Measurements from ENCODE around the gene PUM2. TPM values are rescaled to one million over a fixed set of nuclear protein-coding genes. Genes with fewer than 3 reads are reported as not detected.

PUM2 gene
- total RNA-seq, 1 experiment from 2014 or later: 105 TPM

DNA sequence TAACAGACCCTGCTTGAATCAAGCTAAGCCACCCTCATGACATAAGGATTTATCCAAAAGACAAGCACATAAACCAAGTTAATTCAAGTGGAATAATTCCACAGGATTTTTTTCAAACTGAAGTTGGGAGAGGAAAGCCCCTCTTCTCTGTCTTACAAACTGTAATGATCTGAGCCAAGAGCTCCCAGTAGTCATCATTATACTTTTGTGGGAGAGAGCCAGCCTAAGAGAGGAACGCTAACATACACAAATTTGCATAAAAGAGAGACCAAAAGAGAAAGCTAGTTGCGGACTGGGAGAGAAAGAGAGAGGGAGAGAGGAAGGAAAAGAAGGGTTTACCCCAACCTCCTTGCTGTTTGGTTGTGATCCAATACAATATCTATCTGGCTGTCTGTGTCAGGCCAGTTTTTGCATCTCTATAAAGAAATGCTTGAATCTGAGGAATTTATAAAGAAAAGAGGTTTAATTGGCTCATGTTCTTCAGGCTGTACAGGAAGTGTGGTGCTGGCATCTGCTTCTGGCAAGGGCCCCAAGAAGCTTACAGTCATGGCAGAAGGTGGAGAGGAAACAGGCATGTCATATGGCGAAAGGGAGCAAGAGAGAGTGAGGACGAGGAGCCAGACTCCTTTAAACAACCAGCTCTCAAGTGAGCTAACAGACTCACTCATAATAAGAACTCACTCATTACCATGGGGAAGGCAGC lies 20.8 kb upstream of the PUM2 start:
- Histone ChIP-seq H3K4me2 (ENCODE audit: low read length) (no peak overlapping the region), H4K20me1 (ENCODE audit: insufficient read depth) (no peaks in the 10 kb centered on the region), H3K9me2 (ENCODE audit: insufficient read depth) (no peaks in the 10 kb centered on the region), H3K27me3 (ENCODE audit: insufficient read depth, low read length) (no peaks in the 10 kb centered on the region), H3K79me2 (ENCODE audit: insufficient read depth, low read length) (no peaks in the 10 kb centered on the region), H3K9ac (ENCODE audit: low read length) (no peak overlapping the region), H3K9me3 (ENCODE audit: control insufficient read depth in 1 of 2, insufficient read depth in 1 of 2, low read depth in 1 of 2, low read length in 2 of 2) (no peaks in the 10 kb centered on the region), H3K4me1 (ENCODE audit: control insufficient read depth in 1 of 2, insufficient read depth in 2 of 2, low read length in 2 of 2) (no peaks in the 10 kb centered on the region), H3K36me3 (ENCODE audit: control insufficient read depth in 1 of 2, insufficient read depth in 2 of 2, low read length in 2 of 2) (no peaks in the 10 kb centered on the region), H3K27ac (ENCODE audit: low read depth, low read length) (no peak overlapping the region), H3K4me3 (replicated peaks in 1 of 2; ENCODE audit: low read depth in 1 of 2, low read length in 2 of 2) (no peak overlapping the region), H2AFZ (ENCODE audit: low read depth, low read length, poor library complexity, severe bottlenecking) (no peak overlapping the region)
- ChIA-PET POLR2A (interaction anchor here (1.6 kb wide), 1 partner anchor 75 kb away, joined by 5 read pairs; the partner anchor contains the start of gene RHOB), RAD21 (ENCODE audit: low non-redundant PET in 1 of 2, low total read pairs in 2 of 2, uncharacterized antibody in 2 of 2, unreplicated experiment in 2 of 2) (no interaction called here), CTCF (interaction anchor here (1.0 kb wide), 1 partner anchor 8 kb away, joined by 3 read pairs; no protein-coding TSS in a partner anchor)
- BruUV-seq (replicated peaks): no TSS peak
- intact Hi-C loops (cut with micrococcal nuclease): no loop called here
- no peak for ATAC-seq
- TF ChIP-seq SRF (IDR thresholded peaks at IDR 0.05; ENCODE audit: low read depth): no peak
- TF ChIP-seq, protein P1, sequence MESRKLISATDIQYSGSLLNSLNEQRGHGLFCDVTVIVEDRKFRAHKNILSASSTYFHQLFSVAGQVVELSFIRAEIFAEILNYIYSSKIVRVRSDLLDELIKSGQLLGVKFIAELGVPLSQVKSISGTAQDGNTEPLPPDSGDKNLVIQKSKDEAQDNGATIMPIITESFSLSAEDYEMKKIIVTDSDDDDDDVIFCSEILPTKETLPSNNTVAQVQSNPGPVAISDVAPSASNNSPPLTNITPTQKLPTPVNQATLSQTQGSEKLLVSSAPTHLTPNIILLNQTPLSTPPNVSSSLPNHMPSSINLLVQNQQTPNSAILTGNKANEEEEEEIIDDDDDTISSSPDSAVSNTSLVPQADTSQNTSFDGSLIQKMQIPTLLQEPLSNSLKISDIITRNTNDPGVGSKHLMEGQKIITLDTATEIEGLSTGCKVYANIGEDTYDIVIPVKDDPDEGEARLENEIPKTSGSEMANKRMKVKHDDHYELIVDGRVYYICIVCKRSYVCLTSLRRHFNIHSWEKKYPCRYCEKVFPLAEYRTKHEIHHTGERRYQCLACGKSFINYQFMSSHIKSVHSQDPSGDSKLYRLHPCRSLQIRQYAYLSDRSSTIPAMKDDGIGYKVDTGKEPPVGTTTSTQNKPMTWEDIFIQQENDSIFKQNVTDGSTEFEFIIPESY (IDR thresholded peaks at IDR 0.05; ENCODE audit: extremely low read depth, insufficient replicate concordance, low read length): no peak
- TF ChIP-seq, protein P2, sequence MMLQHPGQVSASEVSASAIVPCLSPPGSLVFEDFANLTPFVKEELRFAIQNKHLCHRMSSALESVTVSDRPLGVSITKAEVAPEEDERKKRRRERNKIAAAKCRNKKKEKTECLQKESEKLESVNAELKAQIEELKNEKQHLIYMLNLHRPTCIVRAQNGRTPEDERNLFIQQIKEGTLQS (IDR thresholded peaks at IDR 0.05): no peak
- no peak for TF ChIP-seq ZFX (IDR thresholded peaks at IDR 0.05)
- TF ChIP-seq FOSL1 (IDR thresholded peaks at IDR 0.05; ENCODE audit: low read depth): no peak
- TF ChIP-seq YY1 (IDR thresholded peaks at IDR 0.05; ENCODE audit: extremely low read depth, insufficient replicate concordance, low read depth, low read length): no peak
- no peak for TF ChIP-seq POLR2A (IDR thresholded peaks at IDR 0.05; ENCODE audit: borderline replicate concordance, extremely low read depth, insufficient read depth, insufficient read length)
- no peak for TF ChIP-seq RAD21 (IDR thresholded peaks at IDR 0.05; ENCODE audit: low read depth)
- no peak for TF ChIP-seq SIN3A (IDR thresholded peaks at IDR 0.05; ENCODE audit: low read depth)
- no peak for TF ChIP-seq CEBPB (IDR thresholded peaks at IDR 0.05; ENCODE audit: low read depth)
- DNase-seq (ENCODE audit: low read depth, low spot score): no peak

Measured in HCT116 (cell line).